HCT116 (cell line): ENCODE data around the gene SORT1.

Source experiments
- CTCF ChIP-seq, 3 experiments: fragments of 200-600 bp in 1 of 3; sonication (generic) in 1 of 3; IDR thresholded peaks in 2 of 3; conservative IDR thresholded peaks in 1 of 3; 2 replicates each; pipeline ENCODE4 v1.5.1; 2012 to 2017; ENCODE audit warnings: low read depth in 2 of 3, low read length in 2 of 3, antibody characterized with exemption in 1 of 3, borderline replicate concordance in 1 of 3, control low read depth in 1 of 3, mild to moderate bottlenecking in 1 of 3, mixed read lengths in 1 of 3, mixed run types in 1 of 3, moderate library complexity in 1 of 3; ENCODE audit not compliant: insufficient read depth in 1 of 3
- EGR1 ChIP-seq: IDR thresholded peaks from 2 replicates; pipeline ENCODE4 v1.6.1; 2012; ENCODE audit warnings: low read depth
- EZH2 ChIP-seq: fragments of 200-600 bp; sonication (generic); IDR thresholded peaks from 2 replicates; pipeline ENCODE4 v1.6.1; 2017; ENCODE audit warnings: antibody characterized with exemption, mixed run types
- EZH2phosphoT487 ChIP-seq: fragments of 200-600 bp; IDR thresholded peaks from 2 replicates; pipeline ENCODE4 v1.6.1; 2018; ENCODE audit warnings: antibody characterized with exemption, borderline replicate concordance
- POLR2AphosphoS5 ChIP-seq: IDR thresholded peaks from 2 replicates; pipeline ENCODE4 v1.6.1; 2011; ENCODE audit warnings: mild to moderate bottlenecking, low read depth, low read length, moderate library complexity
- RAD21 ChIP-seq: IDR thresholded peaks from 2 replicates; pipeline ENCODE4 v1.6.1; 2012; ENCODE audit warnings: low read depth, mild to moderate bottlenecking
- REST ChIP-seq: IDR thresholded peaks from 2 replicates; pipeline ENCODE4 v1.6.1; 2012; ENCODE audit warnings: low read depth
- SIN3A ChIP-seq: IDR thresholded peaks from 2 replicates; pipeline ENCODE4 v1.6.1; 2012; ENCODE audit warnings: low read depth

GRCh38 chr1:109357616-109358015 is 40.1 kb downstream of the SORT1 start:
- TF ChIP-seq REST (no peak), CTCF (IDR thresholded peaks at IDR 0.05 in 2 of 3, conservative IDR thresholded peaks at IDR 0.05 in 1 of 3; ENCODE audit: borderline replicate concordance in 1 of 3, insufficient read depth in 1 of 3, low read depth in 2 of 3, low read length in 2 of 3) (no peak), EGR1 (no peak), SIN3A (no peak), POLR2AphosphoS5 (no peak), EZH2phosphoT487 (no peak), RAD21 (no peak), EZH2 (no peak)
